Mucosa of rectum (tissue), 2 donors: Measurements from ENCODE around the gene SUSD6.
"Not testable (repeated sequence)": the region's sequence is repeated elsewhere in the genome, so short reads cannot be mapped to it uniquely, and the experiment has no call there.

Experiments
- H3K27ac ChIP-seq, 2 donors: one replicate each; pipeline ENCODE4 v1.7.0; 2013; ENCODE audit warnings: inconsistent platforms in 2 of 2, low read depth in 2 of 2, low read length in 2 of 2
- H3K27me3 ChIP-seq, 2 donors: one replicate each; pipeline ENCODE4 v1.7.0; 2013; ENCODE audit warnings: low read length in 2 of 2; ENCODE audit not compliant: control insufficient read depth in 2 of 2, insufficient read depth in 2 of 2
- H3K36me3 ChIP-seq, 2 donors: one replicate each; pipeline ENCODE4 v1.7.0; 2013; ENCODE audit warnings: low read length in 2 of 2; ENCODE audit not compliant: control insufficient read depth in 2 of 2, insufficient read depth in 2 of 2
- H3K4me1 ChIP-seq, 2 donors: one replicate each; pipeline ENCODE4 v1.7.0; 2013; ENCODE audit warnings: low read length in 2 of 2, mild to moderate bottlenecking in 1 of 2; ENCODE audit not compliant: control insufficient read depth in 2 of 2, insufficient read depth in 2 of 2
- H3K4me3 ChIP-seq, 2 donors: one replicate each; pipeline ENCODE4 v1.7.0; 2013; ENCODE audit warnings: low read length in 2 of 2
- H3K9ac ChIP-seq, 2 donors: one replicate each; pipeline ENCODE4 v1.7.0; 2013; ENCODE audit warnings: low read length in 2 of 2, low read depth in 1 of 2, mild to moderate bottlenecking in 1 of 2
- H3K9me3 ChIP-seq, 2 donors: one replicate each; pipeline ENCODE4 v1.7.0; 2013; ENCODE audit warnings: low read length in 2 of 2; ENCODE audit not compliant: control insufficient read depth in 2 of 2
- donor health status: healthy.
- donor health status: Normal muscosa, but diverticular disease.

Gene SUSD6

DNA sequence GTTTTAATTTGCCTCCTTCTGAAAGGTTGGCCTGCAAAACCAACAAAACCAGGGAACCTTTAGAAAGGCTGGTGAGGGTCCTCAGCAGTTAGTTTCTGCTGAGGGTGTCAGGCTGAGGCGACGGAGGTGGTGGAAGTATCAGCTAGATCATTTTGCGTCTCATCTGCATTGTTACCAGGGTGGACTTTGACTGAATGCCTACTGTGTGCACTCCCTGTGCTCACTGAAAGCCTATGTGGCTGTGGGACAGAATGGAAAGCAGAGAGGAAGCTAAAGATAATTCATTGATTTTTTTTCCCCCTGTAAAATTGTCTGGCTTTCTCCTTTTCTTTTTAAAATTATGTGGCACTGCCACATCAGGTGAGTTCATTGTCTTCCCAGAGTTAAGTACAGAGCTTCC lies 87.2 kb downstream of the SUSD6 start:
- H3K4me1 ChIP-seq = peaks cover 50 to 54% of the 10 kb centered on the region in 2 donors
- H3K36me3 ChIP-seq = peaks cover 2 to 3% of the 10 kb centered on the region in 2 donors
- H3K4me3 ChIP-seq = no peak overlapping the region
- H3K27ac ChIP-seq = no peak overlapping the region
- no peaks in the 10 kb centered on the region for H3K9me3 ChIP-seq
- H3K9ac ChIP-seq = no peak overlapping the region
- H3K27me3 ChIP-seq = no peaks in the 10 kb centered on the region

DNA sequence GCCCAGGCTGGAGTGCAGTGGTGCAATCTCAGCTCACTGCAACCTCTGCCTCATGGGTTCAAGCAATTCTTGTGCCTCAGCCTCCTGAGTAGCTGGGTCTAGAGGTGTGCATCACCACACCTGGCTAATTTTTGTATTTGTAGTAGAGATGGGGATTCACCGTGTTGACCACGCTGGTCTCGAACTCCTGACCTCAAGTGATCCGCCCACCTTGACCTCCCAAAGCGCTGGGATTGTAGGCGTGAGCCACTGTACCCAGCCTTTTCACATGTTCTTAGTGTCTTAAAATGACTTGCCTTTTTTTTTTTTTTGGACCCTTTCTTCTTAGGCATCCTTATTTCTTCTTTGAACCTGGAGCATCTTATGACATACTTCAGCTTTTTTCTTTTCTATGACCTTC lies 87.8 kb downstream of the SUSD6 start:
- H3K4me1 ChIP-seq = peaks cover 43 to 47% of the 10 kb centered on the region in 2 donors
- H3K36me3 ChIP-seq, H3K27me3 ChIP-seq, H3K27ac ChIP-seq, H3K4me3 ChIP-seq, H3K9me3 ChIP-seq, H3K9ac ChIP-seq: not testable (repeated sequence)

DNA sequence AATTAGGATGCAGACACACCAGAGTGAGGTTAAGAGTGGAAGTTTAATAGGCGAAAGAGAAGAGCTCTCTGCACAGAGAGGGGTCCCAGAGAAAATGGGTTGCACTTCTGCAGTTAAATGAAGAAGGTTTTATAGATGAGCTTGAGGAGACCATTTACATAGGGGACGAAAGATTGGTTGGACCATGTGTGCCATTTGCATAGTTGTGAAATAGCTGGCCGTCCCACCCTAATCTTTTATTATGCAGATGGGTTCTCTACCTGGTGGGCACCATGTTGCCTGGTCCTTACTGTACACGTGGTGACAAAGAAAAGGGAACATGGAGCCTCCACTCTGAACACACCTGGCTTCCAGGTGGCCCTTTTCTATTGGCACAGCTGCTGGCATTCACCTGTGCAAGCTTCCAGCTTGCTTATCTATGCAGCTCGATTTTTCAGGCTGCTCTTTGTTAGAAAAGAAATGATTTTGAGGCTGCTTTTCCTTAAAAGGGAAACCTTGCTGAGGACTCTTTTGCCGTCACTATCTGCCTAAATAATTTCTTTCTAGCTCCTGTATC lies 88.4 kb downstream of the SUSD6 start:
- H3K27ac ChIP-seq = no peak overlapping the region
- no peaks in the 10 kb centered on the region for H3K9me3 ChIP-seq
- H3K27me3 ChIP-seq = no peaks in the 10 kb centered on the region
- no peak overlapping the region for H3K9ac ChIP-seq
- peaks cover 6 to 12% of the 10 kb centered on the region in 2 donors for H3K36me3 ChIP-seq
- H3K4me1 ChIP-seq = peaks cover 37 to 41% of the 10 kb centered on the region in 2 donors
- H3K4me3 ChIP-seq = no peak overlapping the region

DNA sequence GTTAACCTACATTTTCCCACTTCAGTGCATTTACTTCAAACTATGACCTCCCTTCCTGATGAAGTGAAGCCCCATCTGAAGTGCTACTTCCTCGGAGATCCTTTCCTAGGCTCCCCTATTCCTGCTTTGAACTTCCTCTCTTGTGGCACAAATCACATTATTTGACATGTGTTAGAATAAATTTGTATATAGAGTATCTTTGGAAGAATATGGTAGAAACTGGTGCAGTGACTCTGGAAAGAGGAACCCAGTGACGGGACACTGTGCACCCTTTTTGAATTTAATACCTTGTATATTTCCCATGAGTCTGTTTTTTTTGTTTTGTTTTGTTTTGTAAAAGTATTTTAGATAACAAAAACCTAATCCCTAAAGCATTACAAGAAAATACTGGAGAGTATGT lies 89.2 kb downstream of the SUSD6 start:
- no peak overlapping the region for H3K4me3 ChIP-seq
- no peaks in the 10 kb centered on the region for H3K9me3 ChIP-seq
- no peak overlapping the region for H3K27ac ChIP-seq
- H3K36me3 ChIP-seq = peaks cover 11 to 14% of the 10 kb centered on the region in 2 donors
- H3K4me1 ChIP-seq = peaks cover 30 to 34% of the 10 kb centered on the region in 2 donors
- no peak overlapping the region for H3K9ac ChIP-seq
- H3K27me3 ChIP-seq = no peaks in the 10 kb centered on the region

DNA sequence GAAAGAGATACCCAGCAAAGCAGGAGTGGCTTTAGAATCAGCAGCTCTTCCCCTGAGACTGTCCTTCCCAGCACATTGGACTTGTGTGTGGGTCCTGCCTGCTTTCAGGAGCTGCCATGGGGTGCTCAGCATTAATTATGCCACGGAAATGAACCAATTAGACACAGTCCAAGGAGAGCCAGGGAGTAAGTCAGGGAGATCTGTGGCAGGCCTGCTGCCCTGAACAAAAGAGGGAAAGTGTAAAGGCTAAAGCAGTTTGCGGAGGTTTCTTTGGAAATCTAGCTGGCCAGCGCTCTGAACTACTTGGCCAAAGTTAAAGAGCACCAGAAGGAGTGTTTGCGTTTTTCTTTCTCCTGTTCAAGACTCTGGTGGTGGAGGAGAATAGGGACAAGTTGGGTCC lies 89.9 kb downstream of the SUSD6 start:
- H3K4me3 ChIP-seq = no peak overlapping the region
- no peak overlapping the region for H3K9ac ChIP-seq
- H3K9me3 ChIP-seq = no peaks in the 10 kb centered on the region
- peaks cover 22 to 26% of the 10 kb centered on the region in 2 donors for H3K4me1 ChIP-seq
- H3K36me3 ChIP-seq = peaks cover 12 to 15% of the 10 kb centered on the region in 2 donors
- no peak overlapping the region for H3K27ac ChIP-seq
- H3K27me3 ChIP-seq = no peaks in the 10 kb centered on the region

DNA sequence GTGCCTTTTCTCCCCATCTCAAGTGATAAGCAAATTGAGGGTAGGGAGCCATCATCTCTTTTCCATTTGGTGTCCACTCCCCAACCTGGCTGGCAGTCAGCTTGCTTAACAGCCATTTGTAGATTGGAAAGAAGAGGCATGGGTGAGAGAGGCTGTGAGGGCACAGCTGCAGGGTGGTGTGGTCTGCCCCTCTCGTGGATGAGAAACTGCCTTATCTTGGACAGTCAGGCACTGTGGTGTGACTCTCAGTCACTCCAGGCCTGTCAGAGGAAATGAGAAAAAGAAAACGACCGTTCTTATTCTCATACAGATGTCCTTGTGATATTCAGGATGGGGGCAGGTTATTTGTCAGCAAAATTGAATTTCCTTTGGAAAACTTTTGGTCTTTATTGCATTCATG lies 90.5 kb downstream of the SUSD6 start:
- Histone ChIP-seq H3K36me3 (peaks cover 12 to 18% of the 10 kb centered on the region in 2 donors), H3K27me3 (no peaks in the 10 kb centered on the region), H3K27ac (no peak overlapping the region), H3K9ac (no peak overlapping the region), H3K4me3 (no peak overlapping the region), H3K9me3 (no peaks in the 10 kb centered on the region), H3K4me1 (peaks cover 17 to 21% of the 10 kb centered on the region in 2 donors)

DNA sequence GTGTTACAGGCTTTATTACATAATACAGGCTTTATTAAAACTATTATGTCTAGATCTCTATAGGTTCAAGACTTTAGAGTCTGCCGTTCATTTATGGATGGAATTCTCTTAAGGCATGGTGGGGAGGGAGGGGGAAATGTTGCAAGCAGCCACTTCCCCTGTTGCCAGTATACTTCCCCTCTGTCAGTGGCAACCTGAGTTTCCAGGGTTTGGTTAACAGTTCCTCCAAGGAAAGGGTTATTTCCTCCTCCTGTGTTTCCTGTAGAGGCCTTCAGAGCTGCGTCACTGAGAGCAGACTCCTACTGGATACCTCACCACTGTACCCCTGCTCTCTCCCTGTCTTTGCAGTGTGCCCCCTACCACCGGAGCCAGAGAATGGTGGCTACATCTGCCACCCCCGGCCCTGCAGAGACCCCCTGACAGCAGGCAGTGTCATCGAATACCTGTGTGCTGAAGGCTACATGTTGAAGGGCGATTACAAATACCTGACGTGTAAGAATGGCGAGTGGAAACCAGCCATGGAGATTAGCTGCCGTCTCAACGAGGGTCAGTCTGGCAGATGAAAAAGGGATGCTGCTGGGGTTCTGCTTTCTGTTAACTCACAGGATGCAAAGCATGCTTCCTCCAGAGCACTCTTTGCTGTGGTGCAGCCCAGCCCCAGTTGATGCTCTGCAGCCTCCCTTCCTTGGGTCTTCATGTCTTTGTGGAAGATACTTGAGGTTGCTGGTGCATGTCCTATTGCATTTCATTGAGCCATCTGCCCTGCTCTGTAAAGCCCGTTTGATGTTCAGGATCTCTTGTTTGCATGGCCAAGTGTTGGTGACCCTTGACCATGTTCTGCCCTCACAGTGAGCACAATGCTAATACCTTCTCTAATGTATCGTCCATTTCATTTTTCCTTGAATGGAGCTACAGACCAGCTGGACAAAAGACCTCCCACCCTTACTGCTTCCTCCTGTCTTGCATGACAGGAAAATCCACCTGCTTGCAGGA lies 91.9 kb downstream of the SUSD6 start:
- Histone ChIP-seq H3K27ac (peak overlapping the region; percentile 5 to 32), H3K4me1 (peaks cover 9 to 18% of the 10 kb centered on the region in 2 donors), H3K9me3 (no peaks in the 10 kb centered on the region), H3K27me3 (no peaks in the 10 kb centered on the region), H3K36me3 (peaks cover 13 to 25% of the 10 kb centered on the region in 2 donors), H3K9ac (no peak overlapping the region), H3K4me3 (no peak overlapping the region)

DNA sequence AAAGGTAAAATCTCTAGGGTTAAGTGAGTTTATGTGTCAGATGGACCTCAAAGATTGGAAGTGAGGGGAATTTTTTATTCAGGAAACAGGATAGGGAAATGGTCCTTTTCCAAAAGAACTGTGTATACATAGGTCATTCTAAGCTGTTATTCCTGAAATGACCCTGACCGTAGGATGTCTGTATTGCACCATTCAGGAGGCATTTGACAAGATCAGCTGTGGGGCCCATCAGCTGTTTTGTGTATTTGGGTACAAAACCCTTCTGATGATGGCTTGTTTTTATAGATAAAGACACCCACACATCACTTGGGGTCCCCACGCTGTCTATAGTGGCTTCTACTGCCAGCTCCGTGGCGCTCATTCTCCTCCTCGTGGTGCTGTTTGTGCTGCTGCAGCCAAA lies 92.9 kb downstream of the SUSD6 start:
- no peaks in the 10 kb centered on the region for H3K27me3 ChIP-seq
- no peak overlapping the region for H3K9ac ChIP-seq
- H3K27ac ChIP-seq = no peak overlapping the region
- H3K4me1 ChIP-seq = peaks cover 9 to 18% of the 10 kb centered on the region in 2 donors
- no peak overlapping the region for H3K4me3 ChIP-seq
- no peaks in the 10 kb centered on the region for H3K9me3 ChIP-seq
- H3K36me3 ChIP-seq = peaks cover 22 to 34% of the 10 kb centered on the region in 2 donors

DNA sequence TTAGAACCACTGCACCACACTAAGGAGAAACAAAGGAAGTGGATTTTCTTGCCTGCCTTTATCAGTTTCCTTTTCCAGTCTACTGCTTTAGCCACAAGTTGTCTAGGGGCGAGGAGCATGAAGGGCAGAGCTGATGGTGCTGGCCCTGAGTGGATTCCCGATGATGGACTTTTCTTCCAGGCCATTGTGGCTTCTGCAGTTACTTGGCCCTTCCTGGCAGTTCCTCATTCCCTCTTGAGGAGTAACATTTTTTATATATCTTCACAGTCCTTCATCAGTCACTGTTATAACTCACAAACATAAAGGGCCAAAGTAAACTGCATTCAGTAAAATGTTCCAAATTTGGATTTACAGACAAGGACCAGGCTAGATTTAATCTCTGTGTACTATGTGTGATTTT lies 94.3 kb downstream of the SUSD6 start:
- H3K27me3 ChIP-seq = no peaks in the 10 kb centered on the region
- H3K36me3 ChIP-seq = peaks cover 25 to 44% of the 10 kb centered on the region in 2 donors
- no peak overlapping the region for H3K27ac ChIP-seq
- no peak overlapping the region for H3K9ac ChIP-seq
- H3K4me3 ChIP-seq = no peak overlapping the region
- H3K9me3 ChIP-seq = no peaks in the 10 kb centered on the region
- peaks cover 12 to 18% of the 10 kb centered on the region in 2 donors for H3K4me1 ChIP-seq

DNA sequence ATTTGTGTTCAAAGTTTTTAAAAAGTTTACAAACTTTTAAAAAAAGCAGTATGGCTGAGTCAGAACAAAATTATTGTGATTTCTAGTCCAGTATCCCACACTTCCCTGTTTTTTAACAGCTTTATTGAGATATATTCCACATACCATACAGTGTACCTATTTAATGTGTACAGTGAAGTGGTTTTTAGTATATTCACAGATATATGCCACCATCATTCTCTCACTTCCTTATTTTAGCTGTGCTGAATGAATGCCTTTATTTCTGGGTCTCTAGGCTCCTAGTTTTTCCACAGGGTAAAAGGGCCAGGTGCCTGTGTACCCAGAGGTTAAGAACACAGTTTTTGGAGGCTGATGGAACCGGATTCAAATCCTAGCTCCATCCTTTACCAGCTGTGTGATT lies 96.7 kb downstream of the SUSD6 start:
- Histone ChIP-seq H3K4me1 (peaks cover 25 to 26% of the 10 kb centered on the region in 2 donors), H3K36me3 (peaks cover 25 to 53% of the 10 kb centered on the region in 2 donors)

More for the DNA sequence above, 96.7 kb downstream of the SUSD6 start:
- H3K27ac ChIP-seq = no peak overlapping the region
- H3K9ac ChIP-seq = no peak overlapping the region
- no peak overlapping the region for H3K4me3 ChIP-seq
- no peaks in the 10 kb centered on the region for H3K27me3 ChIP-seq
- H3K9me3 ChIP-seq = no peaks in the 10 kb centered on the region
